HG02973 (cell line): ENCODE measurements around the gene ACHE.
A peak's percentile ranks its signal among the peaks of the same experiment; 100 is the strongest.
"Not testable (repeated sequence)": the region's sequence is repeated elsewhere in the genome, so short reads cannot be mapped to it uniquely, and the experiment has no call there.

Source experiments
- ATAC-seq: cut with Tn5 transposase; IDR thresholded peaks from one replicate; pipeline ENCODE4 v1.9.1; 2021; ENCODE audit warnings: moderate library complexity; ENCODE audit not compliant: unreplicated experiment

ACHE gene

DNA sequence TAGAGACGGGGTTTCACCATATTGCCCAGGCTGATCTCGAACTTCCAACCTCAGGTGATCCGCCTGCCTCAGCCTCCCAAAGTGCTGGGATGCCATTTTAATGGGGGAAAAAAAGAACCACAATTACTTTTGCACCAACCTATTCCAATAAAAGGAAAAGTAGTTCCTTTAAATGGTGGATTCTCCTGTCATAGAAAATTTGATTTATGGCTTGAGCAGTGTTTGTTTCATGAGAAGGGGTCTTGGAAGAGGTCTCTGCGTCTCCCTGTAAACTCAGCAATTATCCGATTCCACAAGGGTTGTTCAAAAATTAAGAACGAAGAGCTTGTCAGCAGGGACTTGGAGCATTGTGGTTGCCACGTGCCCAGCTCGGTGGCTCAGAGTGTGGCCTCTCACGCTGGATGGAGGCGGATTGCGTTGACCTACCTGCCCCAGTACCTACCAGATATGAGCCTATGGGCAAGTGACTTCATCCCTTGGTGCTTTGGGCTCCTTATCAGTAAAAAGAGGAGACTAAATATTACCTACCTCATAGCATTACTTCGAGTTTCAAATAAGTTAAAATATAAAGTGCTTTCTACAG lies 31.3 kb downstream of the ACHE start:
- ATAC-seq = no peak

DNA sequence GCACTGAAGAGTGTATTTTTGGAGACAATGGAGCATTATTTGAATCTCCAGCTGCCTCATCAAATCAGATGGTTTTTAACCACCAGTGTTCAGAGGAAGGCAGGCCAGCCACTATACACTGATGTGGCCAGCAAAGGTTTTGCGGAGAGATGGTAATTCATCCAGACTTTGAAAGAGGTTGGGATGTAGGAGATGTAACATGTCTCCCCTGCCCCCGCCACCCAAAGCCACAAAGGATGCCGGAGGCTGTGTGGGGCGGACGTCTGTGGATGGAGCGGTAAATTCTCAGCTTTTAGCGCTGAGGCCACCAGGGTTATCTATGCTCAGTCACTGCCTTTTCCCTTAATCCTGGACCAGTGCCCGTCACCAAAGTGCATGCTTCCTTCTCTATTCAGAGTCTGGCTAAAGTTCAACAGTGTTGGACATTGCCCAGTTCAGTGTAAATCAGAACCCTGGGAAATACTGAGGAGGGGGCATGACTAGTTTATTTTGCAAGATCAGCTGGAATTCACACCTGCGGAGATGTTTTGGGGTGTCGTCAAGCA lies 32.2 kb downstream of the ACHE start:
- ATAC-seq = no peak

DNA sequence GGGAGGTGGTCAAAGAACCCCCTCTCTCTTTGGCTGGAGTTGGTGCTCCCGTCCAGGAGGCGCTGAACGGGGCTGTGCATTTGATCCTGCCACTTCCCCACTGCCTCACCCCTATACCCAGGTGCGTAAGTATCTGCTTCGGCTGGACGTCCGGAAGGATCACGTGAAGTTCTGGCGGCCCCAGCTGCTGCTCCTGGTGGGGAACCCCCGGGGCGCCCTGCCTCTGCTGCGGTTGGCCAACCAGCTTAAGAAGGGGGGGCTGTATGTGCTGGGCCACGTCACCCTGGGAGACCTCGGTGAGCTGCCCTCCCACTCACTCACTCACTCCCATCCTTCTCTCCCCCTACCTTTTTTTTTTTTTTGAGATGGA lies 34.1 kb downstream of the ACHE start:
- ATAC-seq = no peak

DNA sequence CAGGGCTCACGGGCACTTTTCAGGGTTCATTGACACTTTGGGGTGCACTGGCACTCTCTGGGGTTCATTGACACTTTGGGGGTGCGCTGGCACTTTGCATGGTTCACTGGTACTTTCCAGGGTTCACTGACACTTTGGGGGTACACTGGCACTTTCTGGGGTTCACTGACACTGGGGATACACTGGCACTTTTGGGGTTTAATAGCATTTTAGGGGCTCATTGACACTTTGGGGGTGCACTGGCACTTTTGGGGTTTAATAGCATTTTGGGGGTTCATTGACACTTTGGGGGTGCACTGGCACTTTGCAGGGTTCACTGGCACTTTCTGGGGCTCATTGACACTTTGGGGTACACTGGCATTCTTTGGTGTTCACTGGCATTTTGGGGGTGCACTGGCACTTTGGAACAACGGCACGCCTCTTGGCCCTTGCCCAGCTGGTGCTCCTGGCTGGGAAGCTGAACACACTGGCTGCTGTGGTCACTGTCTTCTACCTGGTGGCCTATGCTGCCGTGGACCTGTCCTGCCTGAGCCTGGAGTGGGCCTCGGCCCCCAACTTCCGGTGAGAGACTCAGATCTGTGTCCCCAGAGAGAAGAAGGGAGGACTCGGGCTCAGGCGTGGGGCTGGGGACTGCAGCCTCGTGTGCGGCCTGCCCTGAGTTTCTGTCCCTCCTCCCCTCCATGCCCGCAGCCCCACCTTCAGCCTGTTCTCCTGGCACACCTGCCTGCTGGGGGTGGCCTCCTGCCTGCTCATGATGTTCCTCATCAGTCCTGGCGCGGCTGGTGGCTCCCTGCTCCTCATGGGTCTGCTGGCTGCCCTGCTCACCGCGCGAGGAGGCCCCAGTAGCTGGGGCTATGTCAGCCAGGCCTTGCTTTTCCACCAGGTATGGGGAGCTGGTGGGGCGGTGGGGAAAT lies 34.7 kb downstream of the ACHE start:
- no peak for ATAC-seq

DNA sequence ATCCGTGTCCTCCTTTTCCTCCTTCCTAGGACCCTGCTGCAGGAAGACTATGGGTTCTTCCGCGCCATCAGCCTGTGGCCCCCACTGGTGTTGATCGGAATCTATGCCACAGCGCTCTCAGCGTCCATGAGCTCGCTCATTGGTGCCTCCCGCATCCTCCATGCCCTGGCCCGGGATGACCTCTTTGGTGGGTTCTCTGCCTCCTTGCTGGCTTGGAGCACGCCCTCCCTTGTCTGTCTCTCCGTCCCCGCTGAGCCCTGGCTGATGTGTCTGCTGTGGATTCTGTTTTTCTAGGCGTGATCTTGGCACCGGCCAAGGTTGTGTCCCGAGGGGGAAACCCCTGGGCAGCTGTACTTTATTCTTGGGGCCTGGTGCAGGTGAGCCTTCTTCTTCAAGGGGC lies 35.8 kb downstream of the ACHE start:
- no peak for ATAC-seq

GRCh38 chr7:100856871-100857282 lies 38.8 kb downstream of the ACHE start:
- no peak for ATAC-seq

- no peak for ATAC-seq
These were observed 40.2 kb downstream of the ACHE start for GRCh38 chr7:100855515-100855914.

GRCh38 chr7:100854899-100855298 lies 40.8 kb downstream of the ACHE start:
- not testable (repeated sequence) for ATAC-seq

DNA sequence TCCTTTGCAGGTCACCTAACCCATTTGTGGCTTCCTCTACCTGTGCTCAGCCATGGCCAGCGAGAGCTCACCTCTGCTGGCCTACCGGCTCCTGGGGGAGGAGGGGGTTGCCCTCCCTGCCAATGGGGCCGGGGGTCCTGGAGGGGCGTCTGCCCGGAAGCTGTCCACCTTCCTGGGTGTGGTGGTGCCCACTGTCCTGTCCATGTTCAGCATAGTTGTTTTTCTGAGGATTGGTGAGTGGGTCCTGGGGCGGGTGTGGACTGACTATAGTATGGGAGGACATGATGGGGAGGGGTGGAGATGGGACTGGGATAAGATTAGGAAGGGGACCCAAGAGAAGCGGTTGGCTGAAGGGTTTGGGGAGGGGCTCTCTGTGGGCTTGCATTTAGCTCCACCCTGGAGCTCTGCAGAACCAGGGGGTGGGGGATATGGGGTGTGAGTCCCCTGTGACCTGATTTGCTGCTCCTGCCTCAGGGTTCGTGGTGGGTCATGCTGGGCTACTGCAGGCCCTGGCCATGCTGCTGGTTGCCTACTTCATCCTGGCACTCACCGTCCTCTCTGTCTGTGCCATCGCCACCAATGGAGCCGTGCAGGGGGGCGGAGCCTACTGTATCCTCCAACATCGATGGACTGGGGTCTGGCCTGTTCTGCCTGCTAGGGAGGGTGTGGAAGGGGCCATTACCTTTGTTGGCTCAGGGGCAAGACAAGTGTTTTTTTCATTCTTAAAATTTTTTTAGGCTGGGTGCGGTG lies 41.4 kb downstream of the ACHE start:
- no peak for ATAC-seq

GRCh38 chr7:100852048-100852872 lies 43.4 kb downstream of the ACHE start, which contains the start of gene SLC12A9:
Gene SLC12A9 (plus strand): TSS chr7:100852713. CDS start chr7:100854198, 1,485 bp downstream.
- ATAC-seq = peak; percentile 84

DNA sequence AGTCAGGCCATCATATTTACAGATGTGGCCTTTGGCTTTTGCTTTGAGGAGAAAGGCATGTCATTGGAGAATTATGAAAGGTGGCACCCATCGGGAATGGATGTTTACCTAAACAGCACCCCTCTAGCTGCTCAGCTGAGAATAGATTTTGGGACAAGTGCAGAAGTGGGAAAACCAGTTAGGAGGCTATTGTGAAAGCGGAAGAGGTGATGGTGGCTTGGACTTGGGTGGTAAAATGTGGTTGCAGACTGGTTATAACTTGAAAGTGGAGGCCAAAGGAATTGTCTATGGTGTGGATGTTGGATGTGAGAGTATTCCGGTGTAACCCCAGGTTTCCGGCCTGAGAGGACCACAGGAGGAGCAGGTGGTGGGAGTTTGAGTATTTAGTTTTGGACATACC lies 48.3 kb downstream of the ACHE start:
- no peak for ATAC-seq

DNA sequence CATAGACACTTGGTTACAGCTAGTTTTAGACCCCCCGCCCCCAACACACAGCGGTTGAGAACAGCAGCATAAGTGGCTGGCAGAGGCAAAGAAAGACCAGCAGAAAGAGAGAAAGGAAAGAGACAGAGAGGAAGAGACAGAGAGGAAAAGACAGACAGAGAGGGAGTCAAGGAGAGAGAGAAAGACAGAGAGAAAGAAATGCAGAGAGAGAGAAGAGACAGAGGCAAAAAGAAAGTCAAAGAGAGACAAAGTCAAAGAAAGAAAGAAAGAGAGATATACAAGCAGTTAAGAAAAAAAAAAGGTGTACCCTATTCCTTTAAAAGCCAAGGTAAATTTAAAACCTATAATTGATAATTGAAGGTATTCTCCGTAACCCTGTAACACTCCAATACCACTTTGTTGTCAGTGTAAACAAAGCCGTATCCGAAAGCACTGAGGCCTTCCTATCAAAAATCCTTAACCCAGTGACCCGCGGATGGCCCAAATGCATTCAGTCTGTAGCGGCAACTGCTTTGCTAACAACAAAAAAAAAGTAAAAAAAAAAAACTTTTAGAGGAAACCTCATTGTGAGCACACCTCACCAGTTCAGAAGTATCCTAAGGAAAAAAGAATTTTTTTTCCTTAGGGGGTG lies 55.1 kb downstream of the ACHE start:
- ATAC-seq = no peak
